HUES6 (cell line): ENCODE results near the gene SLC44A3.

ENCODE experiments used
- H3K27ac ChIP-seq: 2 replicates; pipeline ENCODE4 v1.7.0; 2013; ENCODE audit warnings: low read depth, mild to moderate bottlenecking, low read length, inconsistent platforms
- H3K27me3 ChIP-seq: 2 replicates; pipeline ENCODE4 v1.6.1; 2013; ENCODE audit warnings: low read length; ENCODE audit not compliant: control insufficient read depth, insufficient read depth
- H3K36me3 ChIP-seq: 2 replicates; pipeline ENCODE4 v1.6.1; 2013; ENCODE audit warnings: low read length; ENCODE audit not compliant: control insufficient read depth, insufficient read depth
- H3K4me1 ChIP-seq: 2 replicates; pipeline ENCODE4 v1.6.1; 2013; ENCODE audit warnings: low read length; ENCODE audit not compliant: control insufficient read depth, insufficient read depth
- H3K4me3 ChIP-seq: 2 replicates; pipeline ENCODE4 v1.5.1; 2013; ENCODE audit warnings: low read depth, low read length
- H3K9ac ChIP-seq: one replicate; pipeline ENCODE4 v1.6.1; 2013; ENCODE audit warnings: mild to moderate bottlenecking, low read length
- H3K9me3 ChIP-seq: 2 replicates; pipeline ENCODE4 v1.6.1; 2013; ENCODE audit warnings: low read depth, low read length; ENCODE audit not compliant: control insufficient read depth, insufficient read depth

SLC44A3 gene

DNA sequence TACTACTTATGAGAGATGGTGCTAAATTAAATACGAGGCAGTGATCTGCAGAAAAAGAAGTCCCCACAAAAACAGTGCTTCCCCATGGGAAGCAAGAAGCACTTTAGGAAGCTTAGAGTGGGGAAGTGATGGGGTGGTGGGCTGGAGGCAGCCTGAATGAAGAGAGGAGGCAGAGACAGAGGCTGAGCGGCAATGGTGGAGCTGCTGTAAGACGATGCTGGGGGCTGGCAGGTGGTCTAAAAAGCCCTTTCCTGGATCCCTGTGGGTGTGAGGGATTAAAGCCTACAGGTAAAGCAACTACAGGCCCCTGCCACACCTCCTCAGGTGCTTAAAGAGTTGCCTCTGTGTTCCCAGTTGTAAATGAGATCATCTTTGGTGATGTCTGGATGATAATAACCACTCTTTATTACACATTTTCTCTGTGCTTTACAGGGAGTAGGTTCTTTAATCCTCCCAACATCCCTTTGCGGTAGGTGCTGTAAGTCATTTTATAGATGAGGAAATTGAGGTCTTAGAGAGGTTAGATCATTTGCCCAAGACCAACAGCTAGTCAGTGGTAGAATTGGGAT lies 67.5 kb downstream of the SLC44A3 start:
- Histone ChIP-seq H3K36me3 (peaks cover 4% of the 10 kb centered on the region), H3K9ac (no peak overlapping the region), H3K4me1 (peaks cover 37% of the 10 kb centered on the region), H3K27ac (no peak overlapping the region), H3K9me3 (no peaks in the 10 kb centered on the region), H3K27me3 (no peaks in the 10 kb centered on the region), H3K4me3 (no peak overlapping the region)

DNA sequence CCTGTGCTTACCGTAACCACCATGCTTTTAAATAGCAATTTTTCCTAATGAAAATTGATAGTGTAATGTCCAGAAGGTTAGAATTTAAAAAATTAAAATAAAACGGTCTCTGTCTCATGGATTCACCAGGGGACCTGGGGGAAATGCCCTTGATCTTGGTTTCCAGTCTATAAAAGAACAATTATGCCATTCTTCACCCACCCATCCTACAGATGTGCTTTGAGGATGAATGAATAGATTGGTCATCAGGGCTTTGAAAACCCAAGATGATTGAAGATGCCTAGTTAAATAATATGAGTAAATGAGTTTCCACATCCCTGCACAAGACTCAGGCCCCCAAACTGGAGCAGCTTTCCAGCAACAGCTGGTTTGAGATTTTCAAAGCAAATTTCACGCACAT lies 68.0 kb downstream of the SLC44A3 start:
- no peak overlapping the region for H3K4me3 ChIP-seq
- H3K27ac ChIP-seq, result no peak overlapping the region
- H3K9ac ChIP-seq, result no peak overlapping the region
- peaks cover 37% of the 10 kb centered on the region for H3K4me1 ChIP-seq
- H3K9me3 ChIP-seq, result no peaks in the 10 kb centered on the region
- peaks cover 5% of the 10 kb centered on the region for H3K36me3 ChIP-seq
- H3K27me3 ChIP-seq, result no peaks in the 10 kb centered on the region

DNA sequence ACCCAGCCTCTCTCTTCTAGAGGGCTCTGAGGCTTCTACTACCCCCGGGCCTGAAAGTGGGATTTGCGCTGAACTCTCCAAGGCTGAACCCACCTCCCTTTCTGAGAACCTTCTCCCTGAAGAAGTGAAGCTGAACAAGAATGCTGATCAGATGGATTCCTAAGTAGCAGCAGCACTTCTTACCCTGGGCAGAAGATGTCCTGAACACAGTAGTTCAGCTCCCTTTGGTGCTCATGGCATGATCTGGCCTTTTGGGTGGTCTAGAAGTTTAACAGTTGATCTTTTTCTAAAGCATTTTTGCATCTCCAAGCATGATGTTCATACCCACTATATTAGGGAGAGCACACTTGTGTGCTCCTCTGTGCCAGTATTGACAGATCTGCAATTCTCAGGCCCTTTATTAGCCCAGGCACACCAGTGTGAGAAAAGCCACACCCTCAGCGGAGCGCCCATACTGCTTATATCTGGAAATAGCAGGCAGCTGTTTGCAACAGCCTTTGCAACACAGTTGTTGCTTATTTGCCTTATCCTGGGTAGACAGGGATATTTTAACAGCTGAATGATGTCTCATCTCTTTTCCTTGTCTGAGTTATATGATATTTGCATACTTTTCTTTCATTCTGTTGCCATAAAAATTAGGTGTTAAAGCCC lies 72.6 kb downstream of the SLC44A3 start:
- H3K4me3 ChIP-seq, result no peak overlapping the region
- H3K9ac ChIP-seq, result no peak overlapping the region
- H3K9me3 ChIP-seq, result no peaks in the 10 kb centered on the region
- H3K27me3 ChIP-seq, result no peaks in the 10 kb centered on the region
- H3K4me1 ChIP-seq, result peaks cover 16% of the 10 kb centered on the region
- peaks cover 33% of the 10 kb centered on the region for H3K36me3 ChIP-seq
- no peak overlapping the region for H3K27ac ChIP-seq

DNA sequence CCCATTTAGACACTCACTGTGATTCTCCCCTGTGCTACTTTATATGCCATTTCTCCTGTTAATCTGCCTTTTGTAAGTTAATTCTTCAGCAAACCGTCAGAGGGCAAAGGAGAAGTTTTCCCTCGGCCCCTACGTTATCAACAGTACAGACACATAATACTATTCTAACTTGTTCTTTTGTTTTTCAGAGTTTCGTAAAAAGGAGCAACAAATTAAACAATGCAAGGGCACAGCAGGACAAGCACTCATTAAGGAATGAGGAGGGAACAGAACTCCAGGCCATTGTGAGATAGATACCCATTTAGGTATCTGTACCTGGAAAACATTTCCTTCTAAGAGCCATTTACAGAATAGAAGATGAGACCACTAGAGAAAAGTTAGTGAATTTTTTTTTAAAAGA lies 74.5 kb downstream of the SLC44A3 start:
- Histone ChIP-seq H3K4me1 (peaks cover 6% of the 10 kb centered on the region), H3K27me3 (no peaks in the 10 kb centered on the region), H3K9me3 (no peaks in the 10 kb centered on the region), H3K27ac (no peak overlapping the region), H3K9ac (no peak overlapping the region), H3K4me3 (no peak overlapping the region), H3K36me3 (peaks cover 52% of the 10 kb centered on the region)

DNA sequence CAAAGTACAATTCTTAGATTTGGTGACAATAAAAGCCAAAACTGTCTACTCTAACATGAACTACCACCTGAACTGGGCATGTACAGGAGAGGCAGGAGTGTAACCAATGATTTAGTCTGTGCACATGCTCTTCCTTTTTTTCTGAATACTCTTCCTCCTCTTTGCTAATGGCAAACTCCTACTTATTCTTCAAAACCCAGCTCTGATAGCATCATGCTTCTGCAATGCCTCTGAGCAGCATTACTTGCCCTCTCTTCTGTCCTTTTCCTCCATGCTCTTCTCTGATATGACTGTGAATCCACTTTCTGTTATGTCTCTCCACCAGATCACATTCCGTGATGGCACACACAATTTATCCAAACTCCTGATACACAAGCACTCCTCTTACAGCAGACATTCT lies 75.4 kb downstream of the SLC44A3 start:
- peaks cover 6% of the 10 kb centered on the region for H3K4me1 ChIP-seq
- H3K9ac ChIP-seq, result no peak overlapping the region
- peaks cover 60% of the 10 kb centered on the region for H3K36me3 ChIP-seq
- no peak overlapping the region for H3K27ac ChIP-seq
- no peaks in the 10 kb centered on the region for H3K27me3 ChIP-seq
- H3K4me3 ChIP-seq, result no peak overlapping the region
- no peaks in the 10 kb centered on the region for H3K9me3 ChIP-seq

DNA sequence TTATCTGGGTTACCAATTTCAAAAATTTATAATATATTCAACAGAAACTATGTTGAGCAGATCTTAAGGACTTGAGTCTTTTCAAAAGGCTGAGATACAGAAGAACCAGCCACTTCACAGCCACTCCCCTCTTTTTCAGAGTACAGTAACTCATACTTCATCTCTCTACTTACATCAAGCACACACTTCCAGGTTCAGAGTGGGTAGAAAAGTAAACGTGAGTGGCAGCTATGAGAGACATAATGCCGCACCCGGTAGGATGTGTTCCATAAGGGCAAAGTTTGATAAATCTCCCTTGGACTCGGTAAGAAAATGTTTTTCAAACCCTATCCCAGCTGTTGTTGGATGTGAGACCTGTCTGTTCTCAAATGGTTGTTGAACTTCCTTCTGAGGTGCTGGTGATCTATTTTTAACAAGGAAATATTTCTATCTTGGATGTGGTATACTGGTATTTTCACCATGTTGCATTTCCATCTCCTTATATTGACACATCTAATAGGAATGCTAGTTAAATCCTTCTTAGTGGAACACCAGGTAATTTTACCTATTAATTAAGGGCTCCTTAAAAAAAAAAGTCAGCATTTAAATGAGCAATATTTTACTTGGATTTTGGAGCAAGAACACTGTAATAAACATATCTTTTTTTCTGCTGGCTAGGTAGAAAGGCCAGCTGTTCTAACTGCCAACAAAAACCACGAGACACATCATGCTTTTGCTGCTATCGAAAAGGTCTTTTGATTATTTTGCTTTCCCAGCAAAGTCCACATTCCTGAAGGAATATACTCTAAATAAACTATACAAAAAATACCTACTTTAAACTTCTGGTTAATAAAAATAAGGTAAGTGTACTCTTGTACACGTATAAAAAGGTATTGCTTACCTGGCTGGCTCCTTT lies 78.6 kb downstream of the SLC44A3 start:
- H3K4me1 ChIP-seq, result peaks cover 6% of the 10 kb centered on the region
- no peak overlapping the region for H3K9ac ChIP-seq
- no peak overlapping the region for H3K27ac ChIP-seq
- H3K36me3 ChIP-seq, result peaks cover 84% of the 10 kb centered on the region
- H3K4me3 ChIP-seq, result no peak overlapping the region
- H3K9me3 ChIP-seq, result no peaks in the 10 kb centered on the region
- H3K27me3 ChIP-seq, result no peaks in the 10 kb centered on the region

DNA sequence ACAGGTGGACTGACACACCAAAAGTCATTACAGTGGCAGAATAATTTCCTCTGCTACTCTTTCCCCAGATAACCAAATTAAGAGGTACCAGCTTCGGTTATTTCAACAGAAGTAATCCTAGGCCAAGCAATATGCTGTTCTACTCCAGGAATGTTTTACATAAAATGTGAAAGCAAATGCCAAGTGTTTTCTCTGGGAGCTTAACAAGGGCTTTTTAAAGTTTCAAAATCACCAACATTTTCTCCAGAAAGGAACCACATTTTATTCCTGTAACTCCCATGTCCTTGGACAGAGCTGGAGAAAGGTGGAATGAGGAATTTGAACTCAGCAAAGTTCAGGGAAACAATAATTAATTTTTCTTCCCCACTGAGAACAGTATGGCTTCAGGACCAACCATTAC lies 79.6 kb downstream of the SLC44A3 start:
- no peaks in the 10 kb centered on the region for H3K9me3 ChIP-seq
- H3K36me3 ChIP-seq, result peaks cover 84% of the 10 kb centered on the region
- peaks cover 2% of the 10 kb centered on the region; the same call in 1 of the 2 replicates for H3K4me1 ChIP-seq
- no peaks in the 10 kb centered on the region for H3K27me3 ChIP-seq
- no peak overlapping the region for H3K4me3 ChIP-seq
- no peak overlapping the region for H3K9ac ChIP-seq
- H3K27ac ChIP-seq, result no peak overlapping the region

DNA sequence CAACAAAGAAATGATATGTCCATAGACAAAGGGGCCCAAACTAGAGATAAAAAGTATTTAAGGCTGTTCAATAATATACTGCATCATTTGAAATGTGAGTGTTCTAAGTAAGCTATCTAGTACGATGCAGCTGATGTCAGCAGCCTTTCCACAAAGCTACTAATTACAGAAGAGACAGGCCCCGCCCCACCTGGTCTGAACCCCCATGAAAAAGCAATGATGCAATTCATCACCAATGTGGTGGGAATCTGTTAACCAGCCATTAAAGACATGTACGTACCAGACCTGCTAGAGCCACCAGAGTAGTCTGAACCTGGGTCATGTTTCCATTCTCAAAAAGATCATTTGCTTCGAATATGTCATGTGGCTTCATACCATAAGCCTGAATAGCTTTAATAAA lies 81.7 kb downstream of the SLC44A3 start:
- Histone ChIP-seq H3K27me3 (no peaks in the 10 kb centered on the region), H3K36me3 (peaks cover 68% of the 10 kb centered on the region), H3K9ac (no peak overlapping the region), H3K27ac (no peak overlapping the region), H3K4me1 (peaks cover 8% of the 10 kb centered on the region; the same call in 1 of the 2 replicates), H3K4me3 (no peak overlapping the region), H3K9me3 (no peaks in the 10 kb centered on the region)

DNA sequence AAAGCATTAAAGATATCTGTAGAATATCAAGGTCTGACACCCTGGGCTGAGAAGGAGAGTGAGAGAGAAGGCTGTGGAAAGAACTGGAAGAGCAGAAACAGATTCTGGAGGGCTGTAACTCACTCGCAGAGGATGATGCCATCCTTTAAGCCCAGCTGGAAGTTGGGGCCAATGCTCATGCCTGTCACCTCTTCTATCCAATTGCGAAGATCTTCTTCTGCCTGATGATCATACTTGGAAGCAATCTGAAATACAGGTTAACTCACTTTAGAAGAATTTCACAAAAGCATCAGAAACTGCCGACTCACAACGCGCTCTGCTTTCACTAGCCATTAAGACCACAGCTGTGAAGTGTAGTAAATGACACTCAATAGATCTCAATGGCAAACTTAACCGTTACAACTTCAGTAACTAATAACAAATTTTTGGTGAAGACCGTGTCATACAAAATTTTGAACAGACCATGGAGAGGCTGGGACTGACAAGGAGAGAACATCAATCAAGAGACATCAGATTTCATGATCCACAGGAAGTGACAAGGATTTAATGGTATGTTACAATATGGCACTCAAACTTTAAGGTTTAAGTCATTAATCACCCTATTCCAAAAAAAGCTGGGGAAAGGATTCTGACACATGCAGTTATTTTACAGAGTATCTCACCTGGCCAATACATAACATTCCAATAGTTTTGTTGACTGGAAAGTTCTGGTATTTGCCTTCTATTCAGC lies 83.3 kb downstream of the SLC44A3 start:
- Histone ChIP-seq H3K9ac (no peak overlapping the region), H3K4me3 (no peak overlapping the region), H3K27ac (no peak overlapping the region), H3K4me1 (peaks cover 13% of the 10 kb centered on the region), H3K36me3 (peaks cover 60% of the 10 kb centered on the region), H3K9me3 (no peaks in the 10 kb centered on the region), H3K27me3 (no peaks in the 10 kb centered on the region)

DNA sequence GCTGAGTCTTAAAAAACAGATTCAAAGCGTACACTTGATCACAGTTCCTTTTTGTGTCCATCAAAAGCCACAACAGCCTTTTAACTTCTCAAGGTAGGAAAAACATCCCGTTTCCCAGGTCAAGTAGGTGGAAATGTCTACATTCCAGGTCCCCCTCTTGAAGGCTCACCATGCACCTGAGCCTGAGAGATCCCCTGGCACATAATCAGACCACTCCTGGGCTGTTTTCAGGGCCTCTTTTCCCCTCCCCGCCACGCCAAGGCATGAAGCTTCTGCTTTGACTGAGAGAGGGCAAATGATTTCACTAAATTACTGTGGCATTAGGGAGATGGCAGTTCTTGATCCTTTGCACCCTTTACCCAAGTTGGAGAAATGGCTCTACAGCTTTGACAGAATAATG lies 85.0 kb downstream of the SLC44A3 start:
- no peaks in the 10 kb centered on the region for H3K27me3 ChIP-seq
- no peak overlapping the region for H3K9ac ChIP-seq
- peaks cover 47% of the 10 kb centered on the region for H3K36me3 ChIP-seq
- no peak overlapping the region for H3K4me3 ChIP-seq
- no peak overlapping the region for H3K27ac ChIP-seq
- peaks cover 27% of the 10 kb centered on the region for H3K4me1 ChIP-seq
- H3K9me3 ChIP-seq, result no peaks in the 10 kb centered on the region
